Heart left ventricle (tissue), 13 donors: ENCODE results near the gene FAM241B.

Experiments used
- CTCF ChIP-seq, 12 donors: fragments of 200-600 bp; sonication (generic) in 4 of 12; IDR thresholded peaks; one replicate each; pipeline versions ENCODE4 v1.5.0 to v1.8.0; 2018 to 2022; ENCODE audit warnings: antibody characterized with exemption in 12 of 12, mild to moderate bottlenecking in 5 of 12
- POLR2A ChIP-seq, 2 donors: fragments of 450-650 bp; IDR thresholded peaks; one replicate each; pipeline ENCODE4 v1.6.1; 2017; ENCODE audit warnings: antibody characterized with exemption in 2 of 2, mild to moderate bottlenecking in 2 of 2, moderate library complexity in 2 of 2
- donor health status: ischemic (EF 13 %, LVEDD 7.1; RV severe dilation, severe dysfunction).
- donor health status: DM: no; HTN: yes; CAD: no.
- donor health status: DM: no; HTN: no; CAD: no.
- donor health status: ischemic (EF 25% LVEDD 6.9; RV normal size, moderate dysfunction).
- donor health status: ischemic (EF 25% LVEDD 5.7; RV mildly dilated, moderate dysfunction).
- donor health status: ischemic (EF 35%, LVEDD 5.7; RV mildly dilated, moderate dysfunction).
- donor health status: nonischemic (EF 11% LVEDD 7.7; RV severe dilation, severe dysfunction).
- donor health status: DM: yes; HTN: yes; CAD: no.
- donor health status: PGD.
- donor health status: ischemic (EF 29% LVEDD 5.4; RV normal size, mild dysfunction).
- donor health status: nonischemic (EF 23%, LVEDD 6.1; RV moderate dilation, normal function).

- TF ChIP-seq POLR2A (IDR thresholded peaks at IDR 0.05) (no peak), CTCF (IDR thresholded peaks at IDR 0.05) (no peak)
Measured at GRCh38 chr10:69652857-69653199, 22.8 kb downstream of the FAM241B start.
